COLO829 (cell line): Measurements from ENCODE around the gene MYH15.
A peak's percentile ranks its signal among the peaks of the same experiment; 100 is the strongest.

ENCODE experiments used
- DNase-seq: peaks from one replicate; pipeline ENCODE4 v3.0.0; 2012; ENCODE audit warnings: low spot score

MYH15 gene

DNA sequence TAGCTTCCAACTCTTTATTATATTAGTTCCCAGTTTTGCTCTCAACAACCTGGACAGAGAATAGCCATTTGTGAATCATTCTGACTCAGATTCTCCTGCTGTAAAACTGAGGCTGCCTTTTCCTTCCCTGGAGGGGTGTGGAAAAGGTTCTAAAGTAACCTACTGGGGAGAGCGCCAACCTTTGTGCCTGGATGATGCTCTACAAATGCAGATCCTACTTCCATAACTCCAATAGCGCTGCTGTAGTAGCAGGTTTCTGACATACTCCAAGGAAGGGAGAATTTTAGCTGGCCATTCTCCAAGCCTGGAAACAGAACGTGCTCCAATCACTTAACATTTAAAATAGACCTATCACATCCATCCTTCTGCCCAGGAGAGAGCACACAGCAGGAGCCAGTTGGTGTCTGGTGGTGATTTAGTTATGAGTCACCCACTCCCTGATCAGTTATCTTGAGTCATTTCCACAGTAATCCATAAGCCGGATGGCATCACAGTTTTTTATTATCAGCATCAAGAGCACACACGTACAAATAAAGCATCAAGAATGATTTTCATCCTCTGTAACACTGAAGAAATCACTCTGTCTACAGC is 38.3 kb downstream of the MYH15 start:
- DNase-seq = peak; percentile 78

DNA sequence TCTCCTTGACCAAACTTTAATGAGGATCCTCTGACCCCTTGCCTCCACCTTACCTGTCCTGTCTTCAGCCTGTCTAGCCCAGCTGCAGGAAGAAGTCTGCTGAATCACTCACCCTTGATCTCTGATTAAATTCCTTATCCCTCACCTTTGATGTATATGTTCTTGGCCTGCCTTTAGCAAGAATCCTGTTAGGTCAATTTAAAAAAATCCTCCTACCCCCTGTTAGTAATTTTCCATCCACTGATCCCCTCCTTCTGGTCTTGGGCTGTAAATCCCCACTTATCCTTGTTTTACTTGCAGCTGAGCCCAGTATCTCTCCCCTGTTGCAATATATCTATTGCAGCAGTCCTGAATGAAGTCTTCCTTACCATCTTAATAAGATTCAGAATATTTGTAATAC is 39.0 kb downstream of the MYH15 start:
- no peak for DNase-seq

DNA sequence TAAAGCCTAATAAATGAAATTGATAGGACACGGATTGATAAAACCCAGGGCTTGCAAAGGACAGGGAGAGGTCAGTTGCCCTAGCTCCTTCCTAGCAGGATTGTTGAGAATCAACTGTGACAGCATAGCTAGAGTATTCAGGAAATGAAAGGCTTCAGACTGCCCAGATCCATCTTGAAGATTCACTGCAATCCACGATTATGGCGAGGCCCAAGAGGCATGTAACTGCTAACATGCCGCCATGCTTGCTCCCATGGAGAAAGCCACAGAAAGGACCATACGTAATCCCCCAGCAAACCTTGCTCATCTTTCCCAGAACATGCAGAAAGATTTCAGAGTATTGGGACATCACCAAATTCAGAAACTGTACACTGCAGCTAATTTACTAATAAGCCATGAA is 41.3 kb downstream of the MYH15 start:
- DNase-seq = no peak

DNA sequence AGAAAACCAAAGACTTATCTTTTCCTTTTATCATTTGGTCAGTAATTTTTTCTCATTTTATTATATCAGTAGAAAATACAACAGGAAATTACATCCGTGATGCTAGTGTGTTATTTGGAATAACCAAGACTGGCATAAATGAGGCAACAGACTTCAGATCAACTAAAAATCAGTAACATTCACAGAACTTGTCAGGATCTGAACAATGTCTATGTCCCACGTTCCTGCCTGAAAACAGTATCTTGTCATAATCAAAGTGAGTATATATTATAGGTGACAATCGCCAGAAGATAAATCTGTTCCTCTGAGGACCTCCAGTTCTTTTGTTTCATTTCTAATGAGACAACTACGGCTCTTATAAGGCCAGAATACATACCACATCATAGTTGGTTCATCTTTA is 41.8 kb downstream of the MYH15 start:
- no peak for DNase-seq

DNA sequence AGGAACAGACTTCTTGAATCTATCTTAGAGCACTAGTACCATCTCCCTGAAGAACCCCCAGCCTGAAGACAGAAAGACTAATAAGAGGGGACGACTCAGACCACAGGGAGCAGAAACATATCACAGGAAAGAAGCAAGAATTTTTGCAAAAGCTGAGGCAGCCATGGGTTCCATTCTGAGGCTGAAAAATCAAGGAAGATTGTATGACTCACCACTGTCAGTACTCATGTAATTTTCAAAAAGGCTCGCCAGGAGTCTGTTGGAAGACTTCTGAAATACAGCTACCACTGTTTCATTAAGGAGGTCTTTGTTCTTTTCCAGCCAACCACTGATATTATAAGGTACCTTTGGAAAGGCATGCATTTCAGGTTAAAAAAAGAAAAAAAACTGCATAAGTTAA is 47.5 kb downstream of the MYH15 start:
- DNase-seq = peak; percentile 60

DNA sequence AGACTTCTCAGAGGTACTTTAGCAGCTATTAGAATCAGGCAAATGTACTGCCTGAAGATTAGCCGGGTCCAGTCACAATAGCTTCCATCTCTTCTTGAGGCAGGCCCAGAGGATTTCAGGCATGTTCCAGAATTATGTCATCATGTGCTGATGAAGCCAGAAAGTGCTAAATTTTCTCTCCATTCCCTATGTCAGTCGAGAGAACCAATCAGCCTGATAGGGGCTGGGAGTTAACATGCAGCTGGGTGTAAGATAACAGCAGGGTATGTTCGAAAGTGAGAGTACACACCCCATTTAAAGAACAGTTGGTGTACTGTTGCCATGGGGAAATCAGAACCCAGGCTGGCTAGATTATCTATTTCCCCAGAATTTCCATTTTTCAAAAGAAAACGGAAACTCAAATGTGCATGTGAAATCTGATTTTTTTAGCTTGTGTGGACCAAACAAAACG is 48.7 kb downstream of the MYH15 start:
- DNase-seq = no peak

DNA sequence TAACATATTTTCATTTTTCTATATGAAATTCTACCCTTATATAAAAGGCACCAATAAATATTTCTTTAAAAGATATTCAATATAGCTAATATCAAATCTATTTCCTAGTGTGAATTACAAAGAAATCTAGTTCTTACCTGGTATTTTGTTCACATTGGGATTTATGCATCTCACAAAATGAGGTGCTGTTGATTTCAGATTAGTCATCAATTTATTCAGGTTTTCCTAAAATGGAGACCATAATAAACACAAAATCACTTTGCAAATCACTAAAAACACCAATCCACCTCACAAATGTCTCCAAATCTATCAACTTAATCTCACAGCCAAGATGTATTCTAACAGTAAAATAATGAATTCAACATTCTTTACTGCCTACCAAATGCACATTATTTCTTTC is 51.2 kb downstream of the MYH15 start:
- no peak for DNase-seq

DNA sequence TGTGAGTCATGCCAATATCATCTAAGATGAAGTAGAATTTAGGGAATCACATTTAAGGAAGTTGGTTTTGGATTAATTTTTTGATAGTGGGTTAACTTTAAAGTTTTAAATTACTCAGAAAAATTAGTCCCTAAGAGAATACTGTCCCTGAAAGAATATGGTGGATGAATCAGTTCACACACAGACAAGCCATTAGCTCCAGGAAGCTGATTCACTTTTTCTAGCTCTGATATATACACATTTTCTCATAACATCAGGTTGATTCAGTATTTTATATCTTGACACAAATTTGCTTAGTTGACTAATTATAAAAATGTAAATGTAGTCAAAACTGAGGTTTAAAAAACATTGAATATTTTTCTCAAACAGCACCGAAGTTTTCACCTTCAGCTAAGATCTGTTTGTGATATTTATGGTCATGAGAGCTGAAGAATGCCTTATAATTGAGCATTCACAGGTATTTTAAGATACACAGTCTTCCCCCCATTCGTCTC is 55.1 kb downstream of the MYH15 start:
- DNase-seq = no peak

DNA sequence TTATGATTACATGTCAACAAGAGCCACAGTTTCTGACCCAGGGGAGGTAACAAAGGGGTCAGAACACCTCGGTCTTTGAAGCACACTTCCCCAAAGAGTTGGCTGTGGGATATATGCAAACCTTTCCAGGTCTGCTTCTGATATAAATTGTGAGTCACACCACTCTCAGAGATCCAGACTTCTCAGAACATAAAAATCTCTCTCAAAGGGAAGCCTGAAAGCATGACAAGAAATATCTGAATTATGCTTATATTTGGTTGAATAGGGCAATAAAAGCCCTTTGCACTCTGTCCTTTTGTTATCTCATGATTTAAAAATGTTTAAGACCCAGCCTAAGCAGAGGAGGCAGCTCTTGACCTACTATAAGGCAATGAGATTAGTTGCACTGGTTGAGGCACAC is 56.8 kb downstream of the MYH15 start:
- DNase-seq = no peak

DNA sequence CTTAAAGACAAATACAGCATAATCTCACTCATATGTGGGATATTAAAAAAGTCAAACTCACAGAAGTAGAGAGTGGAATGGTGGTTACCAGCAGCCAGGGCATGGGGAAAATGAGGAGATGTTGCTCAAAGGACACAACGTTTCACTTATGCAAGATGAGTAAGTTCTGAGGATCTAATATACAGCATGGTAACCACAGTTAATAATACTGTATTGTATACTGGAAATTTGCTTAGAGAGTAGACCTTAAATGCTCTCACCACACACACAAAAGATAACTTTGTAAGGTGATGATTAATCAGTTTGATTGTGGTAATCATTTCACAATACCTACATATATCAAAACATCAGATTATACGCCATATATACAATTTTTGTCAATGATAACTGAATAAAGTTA is 60.0 kb downstream of the MYH15 start:
- no peak for DNase-seq

DNA sequence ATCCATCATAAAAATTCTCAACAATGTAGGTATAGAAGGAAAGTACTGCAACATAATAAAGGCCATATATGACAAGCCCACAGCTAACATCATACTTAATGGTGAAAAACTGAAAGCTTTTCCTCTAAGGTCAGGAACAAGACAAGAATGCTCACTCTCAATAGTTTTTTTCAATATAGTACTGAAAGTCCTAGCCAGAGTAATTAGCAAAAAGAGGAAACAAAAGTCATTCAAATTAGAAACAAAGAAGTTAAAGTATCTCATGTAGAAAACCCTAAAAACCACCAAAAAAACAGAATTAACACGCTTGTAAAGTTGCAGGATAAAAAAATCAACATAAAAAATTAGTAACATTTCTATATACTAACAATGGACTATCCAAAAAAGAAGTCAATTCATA is 61.8 kb downstream of the MYH15 start:
- no peak for DNase-seq

DNA sequence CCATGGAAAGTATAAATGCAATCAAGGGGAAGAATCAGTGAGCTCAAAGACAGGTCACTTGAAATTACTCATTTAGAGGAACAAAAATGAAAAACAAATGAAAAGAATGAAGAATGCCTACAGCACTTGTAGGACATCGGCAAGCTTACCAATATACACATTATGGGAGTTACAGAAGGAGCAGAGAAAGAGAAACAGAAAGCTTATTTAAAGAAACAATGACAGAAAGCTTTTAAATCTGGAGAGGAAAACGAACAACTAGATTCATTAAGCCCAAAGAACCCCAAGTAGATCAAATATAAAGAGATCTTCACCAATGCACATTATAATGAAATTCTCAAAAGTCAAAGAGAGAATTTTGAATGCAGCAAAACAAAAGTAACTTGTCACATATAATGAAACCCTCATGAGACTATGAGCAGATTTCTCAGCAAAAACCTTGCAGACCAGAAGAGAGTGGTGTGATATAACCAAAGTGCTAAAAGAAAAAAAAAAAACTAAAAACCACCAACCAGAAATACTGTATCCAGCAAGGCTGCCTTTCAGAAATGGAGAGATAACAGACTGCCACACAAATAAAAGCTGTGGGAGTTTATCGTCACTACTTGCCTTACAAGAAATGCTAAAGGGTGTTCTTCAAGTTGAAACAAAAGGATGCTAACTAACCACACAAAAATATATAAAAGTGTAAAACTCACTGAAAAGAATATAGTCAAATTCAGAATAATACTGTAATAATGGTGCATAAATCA is 63.1 kb downstream of the MYH15 start:
- DNase-seq = no peak

DNA sequence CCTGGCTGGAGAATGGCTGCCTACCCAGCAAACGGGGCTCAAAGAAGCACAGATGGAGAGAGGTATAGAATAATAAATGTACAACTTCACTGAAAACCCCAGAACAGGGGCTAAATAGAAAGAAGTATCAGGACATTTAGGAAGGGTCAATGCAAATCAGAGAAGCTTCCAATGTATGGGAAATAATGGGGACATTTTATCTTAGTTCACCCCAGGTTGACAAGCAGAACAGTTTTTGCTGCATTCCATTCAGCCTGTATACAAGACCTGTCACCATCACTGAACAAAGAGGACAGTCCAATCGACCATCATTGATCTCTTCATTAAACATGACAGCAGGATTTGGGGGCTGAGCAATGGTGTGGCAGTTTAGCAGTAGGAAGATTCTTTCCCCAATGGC is 68.1 kb downstream of the MYH15 start:
- no peak for DNase-seq

DNA sequence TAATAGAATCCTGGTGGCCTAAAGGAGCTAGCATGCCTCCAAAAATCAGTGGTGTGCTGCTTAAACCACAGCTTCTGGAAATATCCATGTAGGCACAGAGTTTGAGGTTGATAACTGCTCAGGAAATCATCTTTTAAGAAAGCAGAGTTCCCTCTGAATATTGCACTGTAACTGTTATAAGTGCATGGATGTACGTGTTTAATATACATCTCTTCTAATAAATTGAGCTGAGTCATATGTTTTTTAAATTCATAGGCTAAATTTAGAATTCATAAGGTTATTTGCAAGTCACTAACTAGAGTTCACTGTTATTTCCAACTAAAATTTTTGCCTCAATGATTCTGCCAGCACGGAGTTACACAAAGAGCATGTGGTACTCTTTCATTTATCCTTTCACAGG is 68.9 kb downstream of the MYH15 start:
- no peak for DNase-seq

DNA sequence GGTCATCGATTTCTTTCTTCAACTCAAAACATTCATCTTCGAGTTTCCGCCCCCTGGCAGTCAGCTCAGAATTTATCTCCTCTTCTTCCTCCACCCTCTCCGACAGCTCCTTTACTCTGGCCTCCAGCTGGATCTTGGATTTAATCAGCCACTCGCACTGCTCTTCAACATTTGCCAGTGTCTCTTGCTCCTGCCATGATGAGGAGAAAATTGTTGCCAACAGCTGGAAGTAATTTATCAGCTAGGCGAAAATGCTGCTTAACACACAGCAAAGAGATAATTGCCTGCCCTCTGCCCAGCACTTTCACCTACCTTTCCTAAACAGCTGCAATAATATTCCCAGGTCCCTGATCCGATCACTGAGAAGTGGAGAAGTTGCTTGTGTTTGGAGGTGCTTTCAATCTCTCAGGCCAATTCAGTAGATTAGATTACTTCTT is 69.3 kb downstream of the MYH15 start:
- no peak for DNase-seq

DNA sequence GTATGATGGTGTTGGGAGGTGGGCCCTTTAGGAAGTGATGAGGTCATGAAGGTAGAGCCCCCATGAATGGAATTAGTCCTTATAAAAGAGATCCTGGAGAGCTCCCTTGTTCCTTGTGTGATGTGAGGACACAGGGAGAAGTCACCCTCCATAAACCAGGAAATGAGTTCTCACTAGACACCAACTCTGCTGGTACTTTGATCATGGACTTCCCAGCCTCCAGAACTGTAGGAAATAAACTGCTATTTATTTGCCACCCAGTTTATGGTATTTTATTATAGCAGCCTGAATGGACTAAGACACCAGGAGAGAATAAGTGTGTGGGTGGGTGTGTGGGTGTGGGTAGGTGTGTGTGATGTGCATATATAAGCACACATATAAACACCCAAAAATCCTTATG is 71.9 kb downstream of the MYH15 start:
- DNase-seq = no peak

DNA sequence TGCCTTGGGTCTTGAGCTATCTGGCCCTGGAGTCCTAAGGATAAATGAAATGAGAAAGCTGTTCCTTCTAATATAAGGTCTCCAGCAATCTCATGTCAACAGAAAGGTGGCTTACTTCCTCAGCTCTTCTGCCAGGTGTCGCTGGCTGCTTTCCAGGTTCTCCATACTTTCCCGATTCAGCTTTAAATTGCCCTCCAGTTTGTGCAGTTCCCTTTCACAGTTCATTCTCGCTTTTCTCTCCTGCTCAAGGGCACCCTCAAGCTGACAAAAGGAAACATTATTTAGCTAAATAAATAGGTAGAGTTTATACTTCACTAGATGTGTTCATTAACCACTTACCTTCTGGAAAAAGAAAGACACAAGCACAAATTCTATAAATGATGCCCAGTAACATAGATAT is 73.0 kb downstream of the MYH15 start:
- DNase-seq = no peak

DNA sequence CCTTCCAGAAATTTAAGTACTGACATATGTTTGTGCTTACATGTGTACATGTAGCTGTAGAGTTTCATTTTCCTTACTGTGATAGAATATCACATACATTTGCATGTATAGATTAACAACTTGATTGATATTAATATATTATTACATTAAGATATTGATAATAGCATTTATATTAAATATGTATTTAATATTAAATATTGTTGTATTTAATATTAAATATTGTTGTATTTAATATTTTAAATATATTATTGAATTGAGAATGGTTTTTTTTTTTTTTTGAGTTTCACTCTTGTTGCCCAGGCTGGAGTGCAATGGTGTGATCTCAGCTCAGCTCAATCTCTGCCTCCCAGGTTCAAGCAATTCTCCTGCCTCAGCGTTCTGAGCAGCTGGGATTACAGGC is 76.5 kb downstream of the MYH15 start:
- DNase-seq = no peak

DNA sequence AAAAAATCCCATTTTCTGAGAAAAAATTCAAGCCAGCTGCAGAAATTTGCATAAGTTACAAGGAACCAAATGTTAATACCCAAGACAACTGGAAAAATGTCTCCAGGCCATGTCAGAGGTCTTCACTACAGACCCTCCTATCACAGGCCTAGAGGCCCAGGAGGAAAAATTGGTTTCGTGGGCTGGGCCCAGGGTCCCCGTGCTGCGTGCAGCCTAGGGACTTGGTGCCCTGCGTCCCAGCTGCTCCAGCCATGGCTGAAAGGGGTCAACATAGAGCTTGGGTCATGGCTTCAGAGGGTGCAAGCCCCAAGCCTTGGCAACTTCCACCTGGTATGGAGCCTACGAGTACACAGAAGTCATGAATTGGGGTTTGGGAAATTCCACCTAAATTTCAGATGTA is 78.0 kb downstream of the MYH15 start:
- DNase-seq = no peak

DNA sequence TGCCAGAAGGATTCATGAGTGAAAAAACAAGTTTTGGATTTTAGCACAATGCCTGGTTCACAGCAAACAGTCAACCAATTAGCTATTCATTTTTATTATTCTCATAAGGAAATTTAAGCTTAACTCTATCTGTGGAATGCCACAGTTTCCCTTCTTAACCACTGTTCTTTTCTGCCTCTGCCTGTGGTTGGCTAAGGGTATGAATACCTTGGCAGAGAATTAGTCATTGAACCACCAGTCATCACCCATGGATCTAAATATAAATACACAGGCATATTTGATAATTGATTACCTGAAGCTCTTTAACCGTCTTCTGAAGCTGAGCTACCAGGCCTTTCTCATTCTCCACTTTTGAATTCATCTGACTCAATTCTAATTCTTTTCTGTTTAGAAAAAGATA is 79.9 kb downstream of the MYH15 start:
- no peak for DNase-seq

DNA sequence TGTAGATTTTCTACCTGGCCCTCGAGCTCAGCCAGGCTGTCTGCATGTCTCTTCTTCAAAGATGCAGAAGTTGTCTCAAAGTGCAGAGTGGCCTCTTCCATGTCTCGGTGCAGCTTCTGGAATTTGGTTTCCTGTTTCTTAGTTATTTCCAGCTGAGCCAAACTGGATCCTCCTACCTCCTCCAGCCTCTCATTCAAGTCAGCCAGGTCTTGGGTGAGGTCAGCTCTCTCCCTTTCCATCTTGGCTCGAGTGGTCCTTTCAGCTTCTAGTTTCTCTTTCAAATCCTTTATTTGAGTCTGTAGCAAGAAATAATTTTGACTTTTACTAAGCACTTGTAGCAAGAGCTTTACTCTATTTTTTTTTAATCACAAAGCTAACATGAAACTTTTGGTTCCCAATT is 81.8 kb downstream of the MYH15 start:
- no peak for DNase-seq

DNA sequence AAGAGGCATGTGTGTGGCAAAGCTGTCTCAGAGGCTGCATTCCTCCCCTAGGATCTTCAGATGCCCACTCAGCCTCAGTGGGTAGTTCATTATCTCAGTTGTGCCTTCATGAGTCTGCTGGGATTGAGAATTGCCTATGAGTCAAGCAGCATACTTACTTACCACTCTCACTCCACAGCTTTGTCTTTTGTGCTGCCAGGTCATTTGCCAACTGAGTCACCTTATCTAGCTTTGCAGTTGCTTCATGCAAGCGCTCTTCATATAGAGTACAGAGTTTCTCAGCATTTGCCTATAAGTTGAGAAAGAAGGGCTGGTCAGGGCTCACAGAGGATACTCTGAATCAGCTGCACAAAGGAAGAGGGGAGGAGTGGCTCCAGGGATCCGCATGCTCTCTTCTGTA is 89.5 kb downstream of the MYH15 start:
- no peak for DNase-seq

DNA sequence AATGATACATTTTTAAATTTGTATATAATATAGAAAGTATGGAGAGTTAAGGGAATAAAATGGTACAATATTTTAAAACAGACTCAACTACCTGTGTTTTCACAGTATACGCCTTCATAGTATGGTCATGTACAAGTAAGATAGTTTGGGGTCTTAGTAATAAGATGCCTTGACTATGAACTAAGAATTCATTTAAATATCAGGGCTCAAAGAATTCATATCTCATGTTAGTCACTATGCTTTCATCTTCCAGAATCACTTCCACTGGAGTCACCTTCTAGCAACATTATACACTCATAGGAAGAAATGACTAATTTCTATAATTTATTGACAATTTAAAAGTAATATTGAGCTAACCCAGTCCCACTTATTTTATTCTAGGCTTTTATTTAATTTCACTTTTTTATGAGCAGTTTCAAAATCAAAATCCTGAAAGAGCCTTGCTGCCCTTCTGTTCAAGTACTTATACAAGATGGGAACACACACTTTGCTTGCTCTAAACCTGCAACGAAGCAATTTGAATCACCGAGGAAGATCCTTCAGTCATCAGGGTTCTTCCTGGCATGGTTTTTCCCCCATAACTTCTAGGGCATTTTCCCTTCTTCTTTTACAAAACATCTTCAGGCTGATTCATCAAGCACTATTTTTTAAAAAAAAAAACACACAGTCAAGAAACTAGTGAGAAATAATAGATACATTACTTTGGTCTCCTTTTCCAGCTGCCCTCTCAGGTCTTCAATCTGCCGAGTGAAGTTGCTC is 94.1 kb downstream of the MYH15 start:
- no peak for DNase-seq
